B cell (primary cell): ENCODE data around the gene THRB.

Source experiments
- EZH2 ChIP-seq: IDR thresholded peaks from 2 replicates; pipeline ENCODE4 v1.6.1; 2012; ENCODE audit warnings: borderline replicate concordance, low read depth, mild to moderate bottlenecking, moderate library complexity, low read length; ENCODE audit not compliant: insufficient read depth, poor library complexity, severe bottlenecking
- TF ChIP-seq, protein P1 (sequence below): fragments of 200-600 bp; IDR thresholded peaks from one replicate; pipeline ENCODE4 v1.8.0; 2022; ENCODE audit warnings: antibody characterized with exemption, mild to moderate bottlenecking

GRCh38 chr3:24457719-24458118, 36.9 kb downstream of the THRB start:
- TF ChIP-seq, protein P1, sequence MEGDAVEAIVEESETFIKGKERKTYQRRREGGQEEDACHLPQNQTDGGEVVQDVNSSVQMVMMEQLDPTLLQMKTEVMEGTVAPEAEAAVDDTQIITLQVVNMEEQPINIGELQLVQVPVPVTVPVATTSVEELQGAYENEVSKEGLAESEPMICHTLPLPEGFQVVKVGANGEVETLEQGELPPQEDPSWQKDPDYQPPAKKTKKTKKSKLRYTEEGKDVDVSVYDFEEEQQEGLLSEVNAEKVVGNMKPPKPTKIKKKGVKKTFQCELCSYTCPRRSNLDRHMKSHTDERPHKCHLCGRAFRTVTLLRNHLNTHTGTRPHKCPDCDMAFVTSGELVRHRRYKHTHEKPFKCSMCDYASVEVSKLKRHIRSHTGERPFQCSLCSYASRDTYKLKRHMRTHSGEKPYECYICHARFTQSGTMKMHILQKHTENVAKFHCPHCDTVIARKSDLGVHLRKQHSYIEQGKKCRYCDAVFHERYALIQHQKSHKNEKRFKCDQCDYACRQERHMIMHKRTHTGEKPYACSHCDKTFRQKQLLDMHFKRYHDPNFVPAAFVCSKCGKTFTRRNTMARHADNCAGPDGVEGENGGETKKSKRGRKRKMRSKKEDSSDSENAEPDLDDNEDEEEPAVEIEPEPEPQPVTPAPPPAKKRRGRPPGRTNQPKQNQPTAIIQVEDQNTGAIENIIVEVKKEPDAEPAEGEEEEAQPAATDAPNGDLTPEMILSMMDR, result no peak
- TF ChIP-seq EZH2, result no peak
